ENCODE results near the gene LRRC74B. TPM values are rescaled to one million over a fixed set of nuclear protein-coding genes. Genes with fewer than 3 reads are reported as not detected.
"Not testable (repeated sequence)": the region's sequence is repeated elsewhere in the genome, so short reads cannot be mapped to it uniquely, and the experiment has no call there.

Gene LRRC74B
- total RNA-seq, 1 donor from 2014 or later: not detected

GRCh38 chr22:21001601-21002325 is 44.0 kb upstream of the LRRC74B start, which contains the start of gene THAP7:
TSS of gene THAP7 (minus strand) at chr22:21002118. CDS start at chr22:21001911, 207 bp downstream.
- H3K4me1 Mint-ChIP-seq: peaks cover 31% of the 10 kb centered on the region
- H3K27ac Mint-ChIP-seq: peak within 1 kb of the TSS; percentile 99
- peak within 1 kb of the TSS; percentile 89 for H3K4me3 Mint-ChIP-seq
- no peaks in the 10 kb centered on the region for H3K9me3 Mint-ChIP-seq
- DNase-seq (ENCODE audit: low spot score in 2 of 2, unreplicated experiment in 2 of 2): peak; percentile 90 to 94
- no peak for TF ChIP-seq CTCF (IDR thresholded peaks at IDR 0.05; ENCODE audit: unreplicated experiment)
- no peaks in the 10 kb centered on the region for H3K36me3 Mint-ChIP-seq
- no peaks in the 10 kb centered on the region for H3K27me3 Mint-ChIP-seq (ENCODE audit: low read depth)

- no peak for DNase-seq (ENCODE audit: low spot score in 2 of 2, unreplicated experiment in 2 of 2)
- Mint-ChIP-seq H3K9me3 (no peaks in the 10 kb centered on the region), H3K4me3 (peak overlapping the region; percentile 89), H3K27me3 (ENCODE audit: low read depth) (no peaks in the 10 kb centered on the region), H3K27ac (peak overlapping the region; percentile 99), H3K4me1 (peaks cover 31% of the 10 kb centered on the region), H3K36me3 (no peaks in the 10 kb centered on the region)
- TF ChIP-seq CTCF (IDR thresholded peaks at IDR 0.05; ENCODE audit: unreplicated experiment): no peak
These were observed 42.0 kb upstream of the LRRC74B start for GRCh38 chr22:21003782-21004181.

DNA sequence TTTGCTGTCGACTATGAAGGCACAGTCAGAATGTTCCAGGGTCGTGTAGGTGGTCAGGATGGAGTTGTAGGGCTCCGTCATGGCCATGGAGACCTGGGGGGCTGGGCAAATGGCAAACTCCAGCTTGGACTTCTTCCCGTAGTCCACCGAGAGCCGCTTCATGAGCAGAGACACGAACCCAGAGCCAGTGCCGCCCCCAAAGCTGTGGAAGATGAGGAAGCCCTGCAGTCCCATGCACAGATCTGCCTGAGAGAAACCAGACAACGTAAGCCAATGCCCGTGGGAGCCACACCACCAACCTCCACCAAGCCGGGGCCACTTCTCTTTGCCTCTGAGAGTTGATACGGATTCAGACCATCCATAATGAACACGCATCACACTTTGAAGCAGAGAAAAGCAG is 36.5 kb upstream of the LRRC74B start:
- H3K4me3 Mint-ChIP-seq; H3K9me3 Mint-ChIP-seq; H3K27ac Mint-ChIP-seq; DNase-seq (ENCODE audit: low spot score in 2 of 2, unreplicated experiment in 2 of 2); H3K36me3 Mint-ChIP-seq; H3K27me3 Mint-ChIP-seq (ENCODE audit: low read depth): not testable (repeated sequence)
- peaks cover 10% of the 10 kb centered on the region for H3K4me1 Mint-ChIP-seq

GRCh38 chr22:21009638-21010425 is 35.9 kb upstream of the LRRC74B start:
- Mint-ChIP-seq H3K27me3 (ENCODE audit: low read depth) (no peaks in the 10 kb centered on the region), H3K4me3 (no peak overlapping the region), H3K36me3 (no peaks in the 10 kb centered on the region), H3K9me3 (no peaks in the 10 kb centered on the region), H3K27ac (no peak overlapping the region), H3K4me1 (peaks cover 16% of the 10 kb centered on the region)
- DNase-seq (ENCODE audit: low spot score in 2 of 2, unreplicated experiment in 2 of 2): peak in 1 of 2 experiments; percentile 71
- no peak for TF ChIP-seq CTCF (IDR thresholded peaks at IDR 0.05; ENCODE audit: unreplicated experiment)

- Mint-ChIP-seq H3K27ac (no peak overlapping the region), H3K36me3 (no peaks in the 10 kb centered on the region), H3K9me3 (no peaks in the 10 kb centered on the region), H3K4me3 (no peak overlapping the region), H3K27me3 (ENCODE audit: low read depth) (no peaks in the 10 kb centered on the region), H3K4me1 (peaks cover 24% of the 10 kb centered on the region)
- no peak for DNase-seq (ENCODE audit: low spot score in 2 of 2, unreplicated experiment in 2 of 2)
- no peak for TF ChIP-seq CTCF (IDR thresholded peaks at IDR 0.05; ENCODE audit: unreplicated experiment)
These were observed 35.2 kb upstream of the LRRC74B start for GRCh38 chr22:21010426-21011113.

All from mesothelial cell of epicardium (in vitro differentiated cells).